ENCODE data around the gene THSD7B. TPM values are rescaled to one million over a fixed set of nuclear protein-coding genes. Genes with fewer than 3 reads are reported as not detected.

THSD7B gene
- total and polyA plus RNA-seq, 2 of the 13 experiments (the other 11 are each of a cell fraction or from before 2014, with no cell fraction given): 0.02 TPM; not detected in 1

DNA sequence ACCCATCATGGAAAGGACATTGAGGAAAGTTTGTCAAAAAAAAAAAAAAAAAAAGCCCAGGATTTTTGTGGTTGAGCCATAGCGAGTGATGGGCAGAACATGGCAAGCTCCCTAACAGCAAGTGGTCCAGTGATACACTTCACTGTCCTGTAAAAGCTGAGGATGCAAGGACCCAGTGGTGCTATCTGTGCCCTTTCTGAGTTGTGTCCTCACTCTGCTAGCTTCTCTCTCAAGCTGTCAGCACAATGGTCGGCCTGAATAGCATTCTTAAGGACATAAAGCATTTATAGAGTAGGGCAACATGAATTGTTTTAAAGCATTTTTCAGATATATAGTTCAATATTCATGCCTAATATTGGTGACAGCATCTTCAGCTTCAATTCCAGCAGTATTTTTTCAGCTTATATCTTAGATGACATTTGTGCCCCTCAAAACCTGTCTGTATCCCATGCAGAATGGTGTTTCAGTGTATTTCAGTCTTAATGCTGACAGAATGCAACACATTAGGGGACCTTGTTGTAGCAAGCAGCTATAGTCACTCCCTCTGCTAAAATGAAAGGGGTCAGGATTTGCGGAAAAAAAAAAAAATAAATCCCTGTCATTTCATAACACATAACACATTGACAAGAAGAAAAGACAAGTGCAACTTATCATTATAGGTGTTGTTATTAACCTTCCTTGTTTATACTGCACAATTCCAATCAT, 496.7 kb downstream of the THSD7B start:
- in situ Hi-C loops (cut with HindIII; ENCODE audit: extremely low pct_ligation_motif_present, low pct_unique_long_range_greater_than_20kb): no loop called here
- BruUV-seq (replicated peaks): no TSS peak
- POLR2A ChIA-PET: no interaction called here

DNA sequence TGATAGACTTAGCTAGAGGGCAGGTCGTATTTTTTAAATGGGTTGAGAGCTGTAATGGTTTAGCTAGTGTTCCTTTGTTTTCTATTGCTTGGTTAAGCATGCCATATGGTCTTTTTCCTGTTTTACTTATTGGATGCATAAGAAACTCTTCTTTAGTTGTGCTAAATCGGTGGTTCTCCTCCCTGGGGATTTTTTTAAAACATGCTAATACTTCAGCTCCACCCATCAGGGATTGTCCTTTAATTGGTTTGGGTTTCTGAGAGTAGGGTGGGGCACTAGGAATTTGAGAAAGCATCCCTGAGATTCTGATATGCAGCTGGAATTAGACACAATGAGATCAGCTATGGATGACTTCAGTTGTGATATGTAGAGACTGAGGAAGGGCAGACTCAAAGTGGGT, 497.2 kb downstream of the THSD7B start:
- Histone ChIP-seq H2AFZ (ENCODE audit: low read length) (no peak overlapping the region), H3K27ac (ENCODE audit: extremely low read length, insufficient read depth, low read length) (no peak overlapping the region), H3K4me1 (ENCODE audit: insufficient read depth, low read length) (no peaks in the 10 kb centered on the region), H3K4me3 (replicated peaks in 1 of 3; ENCODE audit: insufficient read depth in 1 of 3, low read depth in 2 of 3, low read length in 3 of 3) (no peak overlapping the region), H3K79me2 (ENCODE audit: insufficient read depth, low read length) (no peaks in the 10 kb centered on the region), H3K27me3 (ENCODE audit: control insufficient read depth in 1 of 2, insufficient read depth in 2 of 2, low read length in 2 of 2) (no peaks in the 10 kb centered on the region), H3K9ac (ENCODE audit: insufficient read depth, low read depth, low read length) (no peak overlapping the region), H4K20me1 (ENCODE audit: insufficient read depth, low read length) (no peaks in the 10 kb centered on the region), H3K4me2 (ENCODE audit: low read depth, low read length) (no peak overlapping the region), H3K9me3 (ENCODE audit: low read length) (no peaks in the 10 kb centered on the region), H3K36me3 (replicated peaks in 1 of 2; ENCODE audit: control insufficient read depth in 1 of 2, insufficient read depth in 2 of 2, low read length in 2 of 2) (no peaks in the 10 kb centered on the region)
- DNase-seq (ENCODE audit: low spot score) (no peak), ATAC-seq (no peak), FAIRE-seq (no peak)
- no TSS peak for BruUV-seq (replicated peaks)
- in situ Hi-C loops (cut with HindIII; ENCODE audit: extremely low pct_ligation_motif_present, low pct_unique_long_range_greater_than_20kb): no loop called here
- 2% methylated on average over 2 of the region's 2 CpGs for WGBS (ENCODE audit: low lambda C conversion rate)
- intact Hi-C loops (cut with micrococcal nuclease; ENCODE audit: unreplicated experiment): no loop called here
- ChIA-PET CTCF (ENCODE audit: low intra/inter-chr PET ratio, low total read pairs) (no interaction called here), POLR2A (no interaction called here)
- TF ChIP-seq ZSCAN29 (CRISPR knock-in tag; conservative IDR thresholded peaks at IDR 0.05) (no peak), ZNF207 (IDR thresholded peaks at IDR 0.05; ENCODE audit: borderline replicate concordance) (no peak), ZNF614 (CRISPR knock-in tag; IDR thresholded peaks at IDR 0.05; ENCODE audit: borderline replicate concordance) (no peak), ZNF772 (CRISPR knock-in tag; IDR thresholded peaks at IDR 0.05) (no peak), IRF2 (CRISPR knock-in tag; IDR thresholded peaks at IDR 0.05) (no peak), ZNF570 (CRISPR knock-in tag; IDR thresholded peaks at IDR 0.05; ENCODE audit: borderline replicate concordance) (no peak), GATAD2A (CRISPR knock-in tag; IDR thresholded peaks at IDR 0.05) (no peak), ZNF331 (CRISPR knock-in tag; IDR thresholded peaks at IDR 0.05) (no peak), FIP1L1 (IDR thresholded peaks at IDR 0.05; ENCODE audit: borderline replicate concordance, insufficient read depth, low read depth, low read length) (no peak), NKX3-1 (CRISPR knock-in tag; IDR thresholded peaks at IDR 0.05) (no peak), KMT2B (CRISPR knock-in tag; IDR thresholded peaks at IDR 0.05) (no peak)
- TF ChIP-seq, protein P1, sequence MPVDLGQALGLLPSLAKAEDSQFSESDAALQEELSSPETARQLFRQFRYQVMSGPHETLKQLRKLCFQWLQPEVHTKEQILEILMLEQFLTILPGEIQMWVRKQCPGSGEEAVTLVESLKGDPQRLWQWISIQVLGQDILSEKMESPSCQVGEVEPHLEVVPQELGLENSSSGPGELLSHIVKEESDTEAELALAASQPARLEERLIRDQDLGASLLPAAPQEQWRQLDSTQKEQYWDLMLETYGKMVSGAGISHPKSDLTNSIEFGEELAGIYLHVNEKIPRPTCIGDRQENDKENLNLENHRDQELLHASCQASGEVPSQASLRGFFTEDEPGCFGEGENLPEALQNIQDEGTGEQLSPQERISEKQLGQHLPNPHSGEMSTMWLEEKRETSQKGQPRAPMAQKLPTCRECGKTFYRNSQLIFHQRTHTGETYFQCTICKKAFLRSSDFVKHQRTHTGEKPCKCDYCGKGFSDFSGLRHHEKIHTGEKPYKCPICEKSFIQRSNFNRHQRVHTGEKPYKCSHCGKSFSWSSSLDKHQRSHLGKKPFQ (CRISPR knock-in tag; IDR thresholded peaks at IDR 0.05; ENCODE audit: insufficient replicate concordance): no peak
- TF ChIP-seq, protein P2, sequence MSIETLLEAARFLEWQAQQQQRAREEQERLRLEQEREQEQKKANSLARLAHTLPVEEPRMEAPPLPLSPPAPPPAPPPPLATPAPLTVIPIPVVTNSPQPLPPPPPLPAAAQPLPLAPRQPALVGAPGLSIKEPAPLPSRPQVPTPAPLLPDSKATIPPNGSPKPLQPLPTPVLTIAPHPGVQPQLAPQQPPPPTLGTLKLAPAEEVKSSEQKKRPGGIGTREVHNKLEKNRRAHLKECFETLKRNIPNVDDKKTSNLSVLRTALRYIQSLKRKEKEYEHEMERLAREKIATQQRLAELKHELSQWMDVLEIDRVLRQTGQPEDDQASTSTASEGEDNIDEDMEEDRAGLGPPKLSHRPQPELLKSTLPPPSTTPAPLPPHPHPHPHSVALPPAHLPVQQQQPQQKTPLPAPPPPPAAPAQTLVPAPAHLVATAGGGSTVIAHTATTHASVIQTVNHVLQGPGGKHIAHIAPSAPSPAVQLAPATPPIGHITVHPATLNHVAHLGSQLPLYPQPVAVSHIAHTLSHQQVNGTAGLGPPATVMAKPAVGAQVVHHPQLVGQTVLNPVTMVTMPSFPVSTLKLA (IDR thresholded peaks at IDR 0.05): no peak

More for the DNA sequence above, 496.7 kb downstream of the THSD7B start:
- H3K9me3 ChIP-seq (ENCODE audit: low read length): no peaks in the 10 kb centered on the region
- no peak overlapping the region for H3K4me2 ChIP-seq (ENCODE audit: low read depth, low read length)
- no peak for FAIRE-seq
- 18% methylated on average over 3 of the region's 3 CpGs for WGBS (ENCODE audit: low lambda C conversion rate)
- H3K9ac ChIP-seq (ENCODE audit: insufficient read depth, low read depth, low read length): no peak overlapping the region
- H3K4me3 ChIP-seq (replicated peaks in 1 of 3; ENCODE audit: insufficient read depth in 1 of 3, low read depth in 2 of 3, low read length in 3 of 3): no peak overlapping the region
- intact Hi-C loops (cut with micrococcal nuclease; ENCODE audit: unreplicated experiment): no loop called here
- no peak overlapping the region for H3K27ac ChIP-seq (ENCODE audit: extremely low read length, insufficient read depth, low read length)
- no peaks in the 10 kb centered on the region for H3K79me2 ChIP-seq (ENCODE audit: insufficient read depth, low read length)
- no peaks in the 10 kb centered on the region for H3K36me3 ChIP-seq (replicated peaks in 1 of 2; ENCODE audit: control insufficient read depth in 1 of 2, insufficient read depth in 2 of 2, low read length in 2 of 2)
- H4K20me1 ChIP-seq (ENCODE audit: insufficient read depth, low read length): no peaks in the 10 kb centered on the region
- H3K4me1 ChIP-seq (ENCODE audit: insufficient read depth, low read length): no peaks in the 10 kb centered on the region
- no peak for TF ChIP-seq ZNF547 (CRISPR knock-in tag; IDR thresholded peaks at IDR 0.05)
- TF ChIP-seq ZNF768 (CRISPR knock-in tag; IDR thresholded peaks at IDR 0.05): no peak
- TF ChIP-seq IRX3 (CRISPR knock-in tag; IDR thresholded peaks at IDR 0.05; ENCODE audit: borderline replicate concordance, low read depth): no peak
- TF ChIP-seq, protein P3, sequence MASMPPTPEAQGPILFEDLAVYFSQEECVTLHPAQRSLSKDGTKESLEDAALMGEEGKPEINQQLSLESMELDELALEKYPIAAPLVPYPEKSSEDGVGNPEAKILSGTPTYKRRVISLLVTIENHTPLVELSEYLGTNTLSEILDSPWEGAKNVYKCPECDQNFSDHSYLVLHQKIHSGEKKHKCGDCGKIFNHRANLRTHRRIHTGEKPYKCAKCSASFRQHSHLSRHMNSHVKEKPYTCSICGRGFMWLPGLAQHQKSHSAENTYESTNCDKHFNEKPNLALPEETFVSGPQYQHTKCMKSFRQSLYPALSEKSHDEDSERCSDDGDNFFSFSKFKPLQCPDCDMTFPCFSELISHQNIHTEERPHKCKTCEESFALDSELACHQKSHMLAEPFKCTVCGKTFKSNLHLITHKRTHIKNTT (CRISPR knock-in tag; IDR thresholded peaks at IDR 0.05): no peak
- no peak for TF ChIP-seq HOXA3 (CRISPR knock-in tag; IDR thresholded peaks at IDR 0.05)
- ATAC-seq: no peak
- no peak for DNase-seq (ENCODE audit: low spot score)
- H3K27me3 ChIP-seq (ENCODE audit: control insufficient read depth in 1 of 2, insufficient read depth in 2 of 2, low read length in 2 of 2): no peaks in the 10 kb centered on the region
- CTCF ChIA-PET (ENCODE audit: low intra/inter-chr PET ratio, low total read pairs): no interaction called here
- H2AFZ ChIP-seq (ENCODE audit: low read length): no peak overlapping the region

Measured in HepG2 (cell line).